Measurements from ENCODE around the gene CLK3.
A peak's percentile ranks its signal among the peaks of the same experiment; 100 is the strongest.

Gene CLK3

GRCh38 chr15:74662064-74662860 lies 46.6 kb downstream of the CLK3 start:
- in situ Hi-C loops (cut with HindIII; ENCODE audit: low pct_ligation_motif_present, low sequenced_read_pairs), result no loop called here
- Histone ChIP-seq H3K36me3 (replicated peaks) (no peaks in the 10 kb centered on the region), H3K27me3 (replicated peaks) (no peaks in the 10 kb centered on the region), H3K27ac (no peak overlapping the region), H3K4me3 (ENCODE audit: low read depth, low read length) (no peak overlapping the region)
- DNase-seq, result no peak
- TF ChIP-seq CTCF (IDR thresholded peaks at IDR 0.05; ENCODE audit: low read depth, low read length, missing control alignments), result no peak

- no peak for DNase-seq
- no peak for TF ChIP-seq CTCF (IDR thresholded peaks at IDR 0.05; ENCODE audit: low read depth, low read length, missing control alignments)
- in situ Hi-C loops (cut with HindIII; ENCODE audit: low pct_ligation_motif_present, low sequenced_read_pairs), result no loop called here
- Histone ChIP-seq H3K27me3 (replicated peaks) (no peaks in the 10 kb centered on the region), H3K27ac (no peak overlapping the region), H3K4me3 (ENCODE audit: low read depth, low read length) (no peak overlapping the region), H3K36me3 (replicated peaks) (no peaks in the 10 kb centered on the region)
Observed at GRCh38 chr15:74663303-74664027, 47.8 kb downstream of the CLK3 start.

GRCh38 chr15:74664028-74664616 lies 48.5 kb downstream of the CLK3 start:
- Histone ChIP-seq H3K27ac (no peak overlapping the region), H3K36me3 (replicated peaks) (no peaks in the 10 kb centered on the region), H3K4me3 (ENCODE audit: low read depth, low read length) (no peak overlapping the region), H3K27me3 (replicated peaks) (no peaks in the 10 kb centered on the region)
- in situ Hi-C loops (cut with HindIII; ENCODE audit: low pct_ligation_motif_present, low sequenced_read_pairs), result no loop called here
- peak; percentile 16 for DNase-seq
- TF ChIP-seq CTCF (IDR thresholded peaks at IDR 0.05; ENCODE audit: low read depth, low read length, missing control alignments), result no peak

- Histone ChIP-seq H3K27ac (no peak overlapping the region), H3K4me3 (ENCODE audit: low read depth, low read length) (no peak overlapping the region), H3K36me3 (replicated peaks) (no peaks in the 10 kb centered on the region), H3K27me3 (replicated peaks) (no peaks in the 10 kb centered on the region)
- in situ Hi-C loops (cut with HindIII; ENCODE audit: low pct_ligation_motif_present, low sequenced_read_pairs), result no loop called here
- no peak for TF ChIP-seq CTCF (IDR thresholded peaks at IDR 0.05; ENCODE audit: low read depth, low read length, missing control alignments)
- no peak for DNase-seq
Observed at GRCh38 chr15:74664670-74665069, 49.0 kb downstream of the CLK3 start.

GRCh38 chr15:74667975-74668374 lies 52.3 kb downstream of the CLK3 start:
- in situ Hi-C loops (cut with HindIII; ENCODE audit: low pct_ligation_motif_present, low sequenced_read_pairs), result no loop called here
- Histone ChIP-seq H3K4me3 (ENCODE audit: low read depth, low read length) (no peak overlapping the region), H3K27ac (no peak overlapping the region), H3K36me3 (replicated peaks) (peaks cover 11% of the 10 kb centered on the region), H3K27me3 (replicated peaks) (no peaks in the 10 kb centered on the region)
- DNase-seq, result no peak
- no peak for TF ChIP-seq CTCF (IDR thresholded peaks at IDR 0.05; ENCODE audit: low read depth, low read length, missing control alignments)
